IMR-90 (cell line): Measurements from ENCODE around the gene UPF1. TPM values are rescaled to one million over a fixed set of nuclear protein-coding genes. Genes with fewer than 3 reads are reported as not detected.

ENCODE experiments used
- ATAC-seq: fragments of 200-7000 bp; cut with Tn5 transposase; 2 replicates; pipeline ENCODE4 v1.9.1; 2020; ENCODE audit warnings: low read depth, mild to moderate bottlenecking, moderate library complexity
- BruUV-seq: library from RNA; stranded (reverse); fragments of 400-500 nt; replicated peaks from 2 replicates; lab custom pipeline; 2021; lab: Mats Ljungman, UMichigan
- CTCF ChIA-PET: fragments of 300-600 bp; formaldehyde crosslinking; extraction: SDS; loops from one replicate; lab custom pipeline; 2021; ENCODE audit warnings: antibody characterized with exemption; lab: Yijun Ruan, JAX
- POLR2A ChIA-PET: fragments of 300-600 bp; sonication (Branson Sonifier 250); formaldehyde crosslinking; loops from one replicate; lab custom pipeline; 2022; ENCODE audit warnings: antibody characterized with exemption; ENCODE audit not compliant: unreplicated experiment; lab: Charles Lee
- DNase-seq: peaks from one replicate; pipeline ENCODE4 v3.0.0; 2013
- H2AFZ ChIP-seq: replicated peaks from 2 replicates; pipeline ENCODE3; 2013; ENCODE audit warnings: low read length, mild to moderate bottlenecking; ENCODE audit not compliant: poor library complexity
- H2AK5ac ChIP-seq: 2 replicates; pipeline ENCODE4 v1.6.1; 2013; ENCODE audit warnings: low read depth, low read length, inconsistent platforms
- H2AK9ac ChIP-seq: replicated peaks from 2 replicates; pipeline ENCODE3; 2013; ENCODE audit warnings: mild to moderate bottlenecking, low read depth, low read length, moderate library complexity; ENCODE audit not compliant: poor library complexity
- H2BK120ac ChIP-seq: 2 replicates; pipeline ENCODE4 v1.6.1; 2013; ENCODE audit warnings: low read depth, low read length, inconsistent platforms
- H2BK15ac ChIP-seq: 3 replicates; pipeline ENCODE4 v1.6.1; 2013; ENCODE audit warnings: low read depth, low read length, inconsistent platforms
- H2BK20ac ChIP-seq: 2 replicates; pipeline ENCODE4 v1.6.1; 2013; ENCODE audit warnings: low read depth, mild to moderate bottlenecking, inconsistent platforms, low read length, moderate library complexity
- H2BK5ac ChIP-seq: 2 replicates; pipeline ENCODE4 v1.6.1; 2013; ENCODE audit warnings: mild to moderate bottlenecking, low read depth, low read length, inconsistent platforms; ENCODE audit not compliant: poor library complexity, severe bottlenecking
- H3K14ac ChIP-seq: replicated peaks from 2 replicates; pipeline ENCODE4 v1.6.1; 2013; ENCODE audit warnings: low read depth, low read length, inconsistent platforms
- H3K18ac ChIP-seq: 2 replicates; pipeline ENCODE4 v1.6.1; 2013; ENCODE audit warnings: low read depth, low read length, control low read depth
- H3K23ac ChIP-seq: 2 replicates; pipeline ENCODE4 v1.6.1; 2013; ENCODE audit warnings: low read depth, low read length, inconsistent platforms
- H3K27ac ChIP-seq: 2 replicates; pipeline ENCODE4 v1.5.1; 2013; ENCODE audit warnings: mild to moderate bottlenecking, control low read depth, low read length; ENCODE audit not compliant: insufficient read depth
- H3K27me3 ChIP-seq: 2 replicates; pipeline ENCODE4 v1.6.1; 2013; ENCODE audit warnings: low read length; ENCODE audit not compliant: control insufficient read depth, insufficient read depth
- H3K36me3 ChIP-seq: 2 replicates; pipeline ENCODE4 v1.6.1; 2013; ENCODE audit warnings: low read length, mixed read lengths; ENCODE audit not compliant: control insufficient read depth, insufficient read depth
- H3K4ac ChIP-seq: 2 replicates; pipeline ENCODE4 v1.6.1; 2013; ENCODE audit warnings: low read depth, low read length, inconsistent platforms
- H3K4me1 ChIP-seq: 2 replicates; pipeline ENCODE4 v1.6.1; 2013; ENCODE audit warnings: low read length, mixed read lengths; ENCODE audit not compliant: control insufficient read depth, insufficient read depth
- H3K4me2 ChIP-seq: 2 replicates; pipeline ENCODE4 v1.6.1; 2013; ENCODE audit warnings: low read depth, mild to moderate bottlenecking, control low read depth, low read length, moderate library complexity
- H3K4me3 ChIP-seq: 2 replicates; pipeline ENCODE4 v1.5.1; 2013; ENCODE audit warnings: low read depth, mild to moderate bottlenecking, control low read depth, low read length, moderate library complexity; ENCODE audit not compliant: insufficient read depth
- H3K56ac ChIP-seq: 2 replicates; pipeline ENCODE4 v1.6.1; 2013; ENCODE audit warnings: low read length, inconsistent platforms; ENCODE audit not compliant: insufficient read depth; ENCODE audit errors: extremely low read depth
- H3K79me1 ChIP-seq, 2 experiments: 2 replicates each; pipeline ENCODE4 v1.6.1; 2013; ENCODE audit warnings: low read length in 2 of 2, inconsistent platforms in 1 of 2, low read depth in 1 of 2
- H3K9ac ChIP-seq: 2 replicates; pipeline ENCODE4 v1.6.1; 2013; ENCODE audit warnings: low read depth, low read length, control low read depth
- H3K9me1 ChIP-seq: 2 replicates; pipeline ENCODE4 v1.6.1; 2013; ENCODE audit warnings: low read length, inconsistent platforms; ENCODE audit not compliant: insufficient read depth
- H3K9me3 ChIP-seq: 2 replicates; pipeline ENCODE4 v1.6.1; 2013; ENCODE audit warnings: low read length; ENCODE audit not compliant: control insufficient read depth, insufficient read depth
- H4K20me1 ChIP-seq: 2 replicates; pipeline ENCODE4 v1.6.1; 2013; ENCODE audit warnings: low read length, inconsistent platforms; ENCODE audit not compliant: insufficient read depth
- H4K5ac ChIP-seq: 2 replicates; pipeline ENCODE4 v1.6.1; 2013; ENCODE audit warnings: mild to moderate bottlenecking, low read depth, low read length, control low read depth
- H4K8ac ChIP-seq, 2 experiments: 2 replicates each; pipeline ENCODE4 v1.6.1; 2013; ENCODE audit warnings: low read depth in 2 of 2, low read length in 2 of 2, control low read depth in 1 of 2, inconsistent platforms in 1 of 2
- H4K91ac ChIP-seq: 2 replicates; pipeline ENCODE4 v1.6.1; 2013; ENCODE audit warnings: low read depth, low read length, inconsistent platforms; ENCODE audit not compliant: insufficient read depth
- CEBPB ChIP-seq: IDR thresholded peaks from 2 replicates; pipeline ENCODE4 v1.6.1; 2012; ENCODE audit warnings: low read depth, low read length, improper control_type of control experiment
- MAZ ChIP-seq: IDR thresholded peaks from 2 replicates; pipeline ENCODE4 v1.6.1; 2012; ENCODE audit warnings: low read depth, mild to moderate bottlenecking, low read length, improper control_type of control experiment, moderate library complexity, borderline replicate concordance
- WGBS, 2 experiments: methylation state at CpG; one replicate each; pipeline versions ENCODE4 v1.1.5 to v1.1.7; 2013; ENCODE audit warnings: missing lambda C conversion rate in 2 of 2; ENCODE audit not compliant: insufficient read length in 1 of 2; ENCODE audit errors: extremely low coverage in 2 of 2; 5-methylcytosine and 5-hydroxymethylcytosine counted together
- dilution Hi-C: fragments of 300-500 bp; cut with HindIII; formaldehyde crosslinking; loops from one replicate; pipeline ENCODE4 v1.14.3; 2018; ENCODE audit warnings: low sequenced_read_pairs; ENCODE audit not compliant: unreplicated experiment
- in situ Hi-C: fragments of 300-500 bp; cut with MboI; formaldehyde crosslinking; loops from 3 replicates; pipeline ENCODE4 v1.14.3; 2019; ENCODE audit warnings: low sequenced_read_pairs, inconsistent platforms, mixed read lengths
- intact Hi-C: fragments of 100-400 bp; cut with micrococcal nuclease; formaldehyde crosslinking; loops from 2 replicates; pipeline ENCODE4 v1.10.0; 2022
- polyA plus RNA-seq, 3 experiments: library from polyadenylated mRNA; depleted of rRNA; stranded (reverse); fragments of >200 nt; gene quantifications; 2 replicates each; pipeline ENCODE4 v1.2.3, GENCODE V29; 2012; ENCODE audit warnings: low replicate concordance in 1 of 3
- total RNA-seq: library from RNA; depleted of rRNA; stranded (reverse); fragments of >200 nt; gene quantifications from 2 replicates; pipeline ENCODE4 v1.2.3, GENCODE V29; 2012
- TF ChIP-seq, protein P1 (sequence below): fragments of 150-350 bp; IDR thresholded peaks from 2 replicates; pipeline ENCODE4 v1.6.1; 2016; ENCODE audit warnings: low read depth, mild to moderate bottlenecking, low read length, moderate library complexity, borderline replicate concordance

The UPF1 gene
- total and polyA plus RNA-seq, 2 of the 4 experiments (the other 2 are of a cell fraction): 31.2 to 50.3 TPM

DNA sequence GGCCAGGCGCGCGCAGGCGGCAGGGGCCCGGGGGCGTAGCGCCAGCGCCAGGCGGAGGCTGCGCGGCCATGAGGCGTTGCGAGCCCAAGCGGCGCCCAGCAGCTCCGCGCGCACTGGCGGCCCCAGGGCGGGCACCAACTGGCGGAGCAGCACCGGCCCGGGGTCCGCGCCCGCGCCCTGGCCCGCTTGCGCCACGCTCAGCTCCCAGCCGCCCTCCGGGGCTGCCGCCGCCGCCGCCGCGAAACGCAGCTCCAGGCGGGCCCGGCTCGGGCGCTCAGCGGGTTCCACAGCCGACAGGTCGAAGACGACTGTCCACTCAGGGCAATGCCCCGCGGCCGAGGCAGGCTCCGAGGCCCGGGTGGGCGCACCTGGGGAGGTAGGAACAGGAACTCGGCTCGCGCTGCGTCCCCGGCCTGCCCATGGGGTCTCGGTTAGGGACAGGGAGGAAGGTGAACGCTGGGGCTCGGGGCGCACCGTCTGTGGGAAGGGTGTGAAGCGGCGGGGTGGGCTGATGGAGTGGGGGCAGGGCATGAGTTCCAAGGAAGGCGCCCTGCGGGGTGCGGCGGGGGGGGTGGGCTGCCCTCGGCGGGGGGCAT lies 37.4 kb downstream of the UPF1 start:
- dilution Hi-C loops: no loop called here
- DNase-seq: no peak

More for the DNA sequence above, 37.4 kb downstream of the UPF1 start:
- in situ Hi-C loops (no loop called here), intact Hi-C loops (no loop called here)
- no peaks in the 10 kb centered on the region for H3K9me3 ChIP-seq
- H4K5ac ChIP-seq: no peak overlapping the region
- no peak overlapping the region for H2AK9ac ChIP-seq
- no peaks in the 10 kb centered on the region for H3K27me3 ChIP-seq
- no peak overlapping the region for H3K4me2 ChIP-seq
- peaks cover 33% of the 10 kb centered on the region for H3K36me3 ChIP-seq
- H3K14ac ChIP-seq: no peak overlapping the region
- POLR2A ChIA-PET: no interaction called here
- H2BK5ac ChIP-seq: no peak overlapping the region
- no peak overlapping the region for H2BK15ac ChIP-seq
- H3K4me1 ChIP-seq: no peaks in the 10 kb centered on the region
- CTCF ChIA-PET: no interaction called here
- H4K91ac ChIP-seq: no peak overlapping the region
- 42% methylated on average over 42 of the region's 71 CpGs; no CpG with 5 or more reads in 1 of the 2 experiments for WGBS, 2 experiments
- H3K4ac ChIP-seq: no peak overlapping the region
- H3K9me1 ChIP-seq: no peaks in the 10 kb centered on the region
- no peak overlapping the region for H2BK120ac ChIP-seq
- H3K4me3 ChIP-seq: no peak overlapping the region
- TF ChIP-seq, protein P1, sequence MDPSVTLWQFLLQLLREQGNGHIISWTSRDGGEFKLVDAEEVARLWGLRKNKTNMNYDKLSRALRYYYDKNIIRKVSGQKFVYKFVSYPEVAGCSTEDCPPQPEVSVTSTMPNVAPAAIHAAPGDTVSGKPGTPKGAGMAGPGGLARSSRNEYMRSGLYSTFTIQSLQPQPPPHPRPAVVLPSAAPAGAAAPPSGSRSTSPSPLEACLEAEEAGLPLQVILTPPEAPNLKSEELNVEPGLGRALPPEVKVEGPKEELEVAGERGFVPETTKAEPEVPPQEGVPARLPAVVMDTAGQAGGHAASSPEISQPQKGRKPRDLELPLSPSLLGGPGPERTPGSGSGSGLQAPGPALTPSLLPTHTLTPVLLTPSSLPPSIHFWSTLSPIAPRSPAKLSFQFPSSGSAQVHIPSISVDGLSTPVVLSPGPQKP: no peak
- TF ChIP-seq CEBPB (no peak), MAZ (no peak)
- H3K23ac ChIP-seq: no peak overlapping the region
- H2AK5ac ChIP-seq: no peak overlapping the region
- H4K8ac ChIP-seq: no peak overlapping the region
- peaks cover 2 to 6% of the 10 kb centered on the region in 2 experiments; a peak in 1 of 4 replicates for H3K79me1 ChIP-seq
- BruUV-seq: no TSS peak
- H3K9ac ChIP-seq: no peak overlapping the region
- H3K27ac ChIP-seq: no peak overlapping the region
- ATAC-seq: no peak
- H2AFZ ChIP-seq: no peak overlapping the region
- peaks cover 8% of the 10 kb centered on the region for H4K20me1 ChIP-seq
- H2BK20ac ChIP-seq: no peak overlapping the region
- no peak overlapping the region for H3K56ac ChIP-seq
- no peak overlapping the region for H3K18ac ChIP-seq
